GM12878 (cell line): Measurements from ENCODE around the gene SLC25A33. TPM values are rescaled to one million over a fixed set of nuclear protein-coding genes. Genes with fewer than 3 reads are reported as not detected.

Experiments used
- ATAC-seq: fragments of 200-7000 bp; cut with Tn5 transposase; 3 replicates; pipeline ENCODE4 v1.9.1; 2020; ENCODE audit warnings: mild to moderate bottlenecking, moderate library complexity
- BruUV-seq: library from RNA; stranded (reverse); fragments of 400-500 nt; replicated peaks from 2 replicates; lab custom pipeline; 2021; lab: Mats Ljungman, UMichigan
- CTCF ChIA-PET: fragments of 300-600 bp; sonication (Branson Sonifier 250); formaldehyde crosslinking; extraction: SDS; loops from one replicate; lab custom pipeline; 2021; ENCODE audit warnings: inconsistent platforms; lab: Yijun Ruan, JAX
- POLR2A ChIA-PET: fragments of 350-600 bp; formaldehyde crosslinking; extraction: SDS; loops from one replicate; lab custom pipeline; 2021; ENCODE audit warnings: inconsistent platforms; lab: Charles Lee
- RAD21 ChIA-PET: fragments of 300-600 bp; sonication (Branson Sonifier 250); formaldehyde crosslinking; loops from one replicate; lab custom pipeline; 2023; ENCODE audit warnings: antibody characterized with exemption; ENCODE audit not compliant: unreplicated experiment; lab: Charles Lee
- SMC1A ChIA-PET: fragments of 300-600 bp; sonication (Branson Sonifier 250); formaldehyde crosslinking; loops from one replicate; lab custom pipeline; 2023; ENCODE audit not compliant: unreplicated experiment, uncharacterized antibody; lab: Charles Lee
- DNase-seq: peaks from one replicate; pipeline ENCODE4 v3.0.0-alpha.2; 2011; ENCODE audit warnings: low read depth, low spot score
- FAIRE-seq: peaks from 3 replicates; lab custom pipeline; 2011; peaks lifted over from hg19 to GRCh38; lab: Jason Lieb, UNC
- H2AFZ ChIP-seq: 2 replicates; pipeline ENCODE4 v1.6.0; 2011; ENCODE audit warnings: low read depth, low read length, control low read depth; ENCODE audit not compliant: control insufficient read depth
- H3K27ac ChIP-seq: 2 replicates; pipeline ENCODE4 v1.5.1; 2011; ENCODE audit warnings: control low read depth; ENCODE audit not compliant: control insufficient read depth, insufficient read depth
- H3K27me3 ChIP-seq, 2 experiments: replicated peaks in 1 of 2; 2 replicates each; pipeline versions ENCODE4 v1.6.0 to v1.6.1; 2011; ENCODE audit warnings: low read length in 1 of 2; ENCODE audit not compliant: control insufficient read depth in 2 of 2, insufficient read depth in 2 of 2
- H3K36me3 ChIP-seq, 2 experiments: 2 replicates each; pipeline ENCODE4 v1.5.1; 2011; ENCODE audit warnings: low read length in 1 of 2; ENCODE audit not compliant: control insufficient read depth in 2 of 2, insufficient read depth in 2 of 2
- H3K4me1 ChIP-seq: 2 replicates; pipeline ENCODE4 v1.6.1; 2011; ENCODE audit warnings: mild to moderate bottlenecking, low read length, moderate library complexity, mixed read lengths; ENCODE audit not compliant: control insufficient read depth, insufficient read depth
- H3K4me2 ChIP-seq: 2 replicates; pipeline ENCODE4 v1.6.0; 2011; ENCODE audit warnings: control low read depth; ENCODE audit not compliant: control insufficient read depth, insufficient read depth
- H3K4me3 ChIP-seq: fragments of 200-600 bp; sonication (generic); 2 replicates; pipeline ENCODE4 v1.5.1; 2016
- H3K79me2 ChIP-seq: 2 replicates; pipeline ENCODE4 v1.6.0; 2011; ENCODE audit warnings: low read length; ENCODE audit not compliant: control insufficient read depth, insufficient read depth
- H3K9ac ChIP-seq: 2 replicates; pipeline ENCODE4 v1.8.0; 2011; ENCODE audit warnings: low read length, control low read depth, mixed read lengths; ENCODE audit not compliant: control insufficient read depth, insufficient read depth
- H3K9me3 ChIP-seq: replicated peaks from 3 replicates; pipeline ENCODE4 v1.5.1; 2011; ENCODE audit warnings: mild to moderate bottlenecking, low read length; ENCODE audit not compliant: control insufficient read depth, insufficient read depth
- H4K20me1 ChIP-seq: 2 replicates; pipeline ENCODE4 v1.6.0; 2011; ENCODE audit not compliant: control insufficient read depth, insufficient read depth
- ELK1 ChIP-seq: IDR thresholded peaks from 2 replicates; pipeline ENCODE4 v1.6.1; 2012; ENCODE audit warnings: low read depth, low read length, improper control_type of control experiment
- JUNB ChIP-seq: IDR thresholded peaks from 2 replicates; pipeline ENCODE4 v1.6.1; 2016; ENCODE audit warnings: antibody characterized with exemption, mild to moderate bottlenecking
- KDM1A ChIP-seq: fragments of 200-600 bp; sonication (generic); IDR thresholded peaks from 2 replicates; pipeline ENCODE4 v1.6.1; 2016; ENCODE audit warnings: borderline replicate concordance
- MTA2 ChIP-seq: fragments of 450-650 bp; IDR thresholded peaks from 2 replicates; pipeline ENCODE4 v1.6.1; 2016; ENCODE audit warnings: low read depth, mild to moderate bottlenecking, moderate library complexity
- MYB ChIP-seq: fragments of 150-350 bp; IDR thresholded peaks from 2 replicates; pipeline ENCODE4 v1.6.1; 2014; ENCODE audit warnings: mild to moderate bottlenecking, low read depth, low read length, borderline replicate concordance
- SMAD1 ChIP-seq: fragments of 450-650 bp; IDR thresholded peaks from 2 replicates; pipeline ENCODE4 v1.6.1; 2018; ENCODE audit warnings: mild to moderate bottlenecking, low read depth; ENCODE audit not compliant: partially characterized antibody
- SP1 ChIP-seq: IDR thresholded peaks from one replicate; pipeline ENCODE4 v1.6.1; 2011; ENCODE audit warnings: low read depth, low read length
- STAT3 ChIP-seq: IDR thresholded peaks from 2 replicates; pipeline ENCODE4 v1.6.1; 2011; ENCODE audit warnings: low read depth, low read length, improper control_type of control experiment
- ZNF207 ChIP-seq: fragments of 450-650 bp; IDR thresholded peaks from 2 replicates; pipeline ENCODE4 v1.6.1; 2014; ENCODE audit warnings: antibody characterized with exemption, mild to moderate bottlenecking, borderline replicate concordance
- WGBS: methylation state at CpG from one replicate; pipeline ENCODE4 v1.1.6; 2016; ENCODE audit warnings: low lambda C conversion rate; ENCODE audit not compliant: insufficient replicate concordance, insufficient coverage; ENCODE audit errors: missing lambda C conversion rate; 5-methylcytosine and 5-hydroxymethylcytosine counted together
- in situ Hi-C: fragments of 300-500 bp; cut with MboI; formaldehyde crosslinking; loops from 9 replicates; pipeline ENCODE4 v1.14.3; 2018; ENCODE audit warnings: mixed read lengths
- intact Hi-C: fragments of 100-400 bp; cut with micrococcal nuclease; formaldehyde crosslinking; loops from one replicate; pipeline ENCODE4 v1.14.2; 2022; ENCODE audit not compliant: unreplicated experiment
- polyA plus RNA-seq, 11 experiments: library from polyadenylated mRNA; depleted of rRNA in 4 of 11; unstranded in 6 of 11; stranded (reverse) in 5 of 11; fragments of >200 nt; fragmentation: Nextera tagmentation in 4 of 11; fragmentation: Illumina TruSeq in 1 of 11; extraction: Ambion mirVana in 4 of 11; extraction: Trizol in 1 of 11; gene quantifications; 1 replicate in 1 of 11; 2 replicates in 10 of 11; pipeline versions ENCODE4 v1.2.1 to v1.2.3, GENCODE V29; 2011 to 2016; ENCODE audit warnings: inconsistent platforms in 2 of 11, missing spikeins in 2 of 11, low read depth in 1 of 11
- total RNA-seq, 4 experiments: library from RNA; depleted of rRNA in 3 of 4; stranded (reverse); fragments of >200 nt in 3 of 4; fragmentation: Illumina TruSeq in 1 of 4; extraction: Trizol in 1 of 4; gene quantifications; 2 replicates each; pipeline versions ENCODE4 v1.2.1 to v1.2.3, GENCODE V29; 2013 to 2021

Gene SLC25A33
- total and polyA plus RNA-seq, 10 of the 15 experiments (the other 5 are each of a cell fraction or from before 2014, with no cell fraction given): 1.7 to 11.2 (median 8.4) TPM

GRCh38 chr1:9595968-9596340 is 56.7 kb downstream of the SLC25A33 start:
- no peaks in the 10 kb centered on the region for H3K27me3 ChIP-seq
- no peak for FAIRE-seq
- TF ChIP-seq ELK1: no peak
- no peak for TF ChIP-seq JUNB
- no peak for TF ChIP-seq MTA2
- TF ChIP-seq MYB: no peak
- no peak for TF ChIP-seq SMAD1
- no peak for TF ChIP-seq KDM1A
- no peak for TF ChIP-seq ZNF207
- TF ChIP-seq SP1: no peak
- TF ChIP-seq STAT3: no peak
- peaks cover 34% of the 10 kb centered on the region for H3K79me2 ChIP-seq
- H3K27ac ChIP-seq: no peak overlapping the region
- peaks cover 15% of the 10 kb centered on the region for H3K4me1 ChIP-seq
- peaks cover 10 to 19% of the 10 kb centered on the region in 2 experiments; a peak in 3 of 4 replicates for H3K36me3 ChIP-seq
- intact Hi-C loops (no loop called here), in situ Hi-C loops (no loop called here)
- CTCF ChIA-PET: interaction anchor here (0.9 kb wide), 1 partner anchor 13 kb away, joined by 3 read pairs; no protein-coding TSS in a partner anchor
- 95% methylated on average over 12 of the region's 12 CpGs for WGBS
- POLR2A ChIA-PET: interaction anchor here (0.5 kb wide), 1 partner anchor 34 kb away, joined by 10 read pairs; no protein-coding TSS in a partner anchor
- no peak overlapping the region for H3K4me3 ChIP-seq
- no peak for ATAC-seq
- RAD21 ChIA-PET: no interaction called here
- no peak for DNase-seq
- H4K20me1 ChIP-seq: peaks cover 3% of the 10 kb centered on the region; the same call in 1 of the 2 replicates
- BruUV-seq: no TSS peak
- no peak overlapping the region for H3K9ac ChIP-seq
- no peak overlapping the region for H3K4me2 ChIP-seq
- SMC1A ChIA-PET: no interaction called here
- H3K9me3 ChIP-seq: no peaks in the 10 kb centered on the region
- H2AFZ ChIP-seq: no peak overlapping the region
